Suprapubic skin (tissue), 3 donors: Measurements from ENCODE around the gene MED13L.

Experiments
- CTCF ChIP-seq, 2 donors: fragments of 200-600 bp in 1 of 2; fragments of 450-650 bp in 1 of 2; sonication (generic) in 1 of 2; IDR thresholded peaks; one replicate each; pipeline ENCODE4 v1.5.1; 2016 to 2019; ENCODE audit warnings: antibody characterized with exemption in 2 of 2, mild to moderate bottlenecking in 1 of 2, moderate library complexity in 1 of 2
- POLR2A ChIP-seq, 2 donors: fragments of 450-650 bp; IDR thresholded peaks; one replicate each; pipeline ENCODE4 v1.6.1; 2017; ENCODE audit warnings: antibody characterized with exemption in 2 of 2, mild to moderate bottlenecking in 2 of 2, moderate library complexity in 2 of 2

- TF ChIP-seq CTCF (IDR thresholded peaks at IDR 0.05) (no peak), POLR2A (IDR thresholded peaks at IDR 0.05) (no peak)
Measured at GRCh38 chr12:116136340-116136739, 141.2 kb downstream of the MED13L start.
